ENCODE measurements around the gene MCHR1. TPM values are rescaled to one million over a fixed set of nuclear protein-coding genes. Genes with fewer than 3 reads are reported as not detected.
A peak's percentile ranks its signal among the peaks of the same experiment; 100 is the strongest.

MCHR1 gene
- total RNA-seq, 1 experiment from 2014 or later: 1.0 TPM

DNA sequence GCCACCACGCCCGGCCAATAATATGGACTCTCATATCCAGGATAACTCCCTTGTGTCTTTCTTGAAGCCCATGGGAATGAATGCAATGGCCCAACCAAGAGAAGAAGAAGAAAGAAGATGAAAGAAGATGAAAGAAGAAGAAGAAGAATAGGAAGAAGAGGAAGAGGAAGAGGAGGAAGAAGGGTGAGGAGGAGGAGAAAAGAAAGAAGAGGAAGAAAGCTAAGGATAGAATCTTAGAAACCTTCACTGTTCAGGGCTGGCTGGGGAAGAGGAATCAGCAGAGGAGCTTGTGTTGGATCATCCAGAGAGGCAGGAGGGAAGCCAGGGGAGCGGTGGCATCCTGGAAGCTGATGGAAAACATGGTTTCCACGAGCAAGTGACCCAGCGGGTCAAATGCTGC, 28.9 kb downstream of the MCHR1 start (continued):
- TF ChIP-seq ZNF281 (CRISPR knock-in tag; IDR thresholded peaks at IDR 0.05) (no peak), PREB (CRISPR knock-in tag; IDR thresholded peaks at IDR 0.05; ENCODE audit: borderline replicate concordance) (no peak)

DNA sequence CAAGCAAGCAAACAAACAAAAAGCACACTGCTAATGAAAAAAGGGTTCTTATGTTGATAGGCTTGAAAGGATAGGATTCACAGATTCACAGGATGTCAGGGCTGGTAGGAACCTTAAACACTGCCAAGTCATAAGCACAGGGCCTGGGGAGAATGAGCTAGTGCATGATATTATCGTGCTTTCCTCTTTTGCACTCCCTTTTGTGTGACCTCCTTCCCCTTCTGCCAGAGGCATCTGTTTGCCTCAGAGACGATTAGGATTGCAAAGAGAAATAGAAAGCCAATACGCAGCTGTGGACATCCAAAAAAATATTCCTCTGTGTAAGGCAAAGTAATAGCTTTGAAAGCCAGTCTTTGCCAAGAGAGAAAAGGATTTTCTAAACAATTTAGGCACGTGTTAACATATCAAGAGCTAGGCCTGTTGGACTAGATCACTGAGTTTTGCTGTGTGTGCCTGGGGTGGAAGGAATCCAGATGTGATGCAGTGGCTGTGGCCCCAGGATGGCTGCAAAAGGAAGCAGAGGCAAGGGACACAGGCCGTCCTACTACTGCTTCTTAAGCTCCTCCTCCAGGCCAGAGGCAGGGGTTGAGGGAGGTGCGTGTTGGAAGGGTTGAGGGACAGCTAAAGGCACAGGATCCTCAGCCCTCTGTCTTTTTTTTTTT, 30.6 kb downstream of the MCHR1 start:
- H3K36me3 Mint-ChIP-seq: peaks cover 8% of the 10 kb centered on the region
- peaks cover 9% of the 10 kb centered on the region; the same call in 1 of the 2 replicates for H3K27me3 Mint-ChIP-seq (ENCODE audit: low read depth)
- no peak overlapping the region; the same call in 1 of the 2 replicates for H3K27ac Mint-ChIP-seq

GRCh38 chr22:40712311-40712710, 33.0 kb downstream of the MCHR1 start:
- H3K36me3 Mint-ChIP-seq: peaks cover 3% of the 10 kb centered on the region
- peaks cover 8% of the 10 kb centered on the region for H3K9me3 Mint-ChIP-seq
- ATAC-seq: no peak
- ChIA-PET POLR2A (no interaction called here), CTCF (interaction anchor here (1.4 kb wide), 2 partner anchors 29 to 47 kb away, joined by 5 to 6 read pairs; no protein-coding TSS in a partner anchor)
- peaks cover 34% of the 10 kb centered on the region for H3K4me1 Mint-ChIP-seq
- TF ChIP-seq ZNF121 (CRISPR knock-in tag; IDR thresholded peaks at IDR 0.05) (0 out of 2 replicates have a peak, but pooled peaks have one; percentile 29), ZNF281 (CRISPR knock-in tag; IDR thresholded peaks at IDR 0.05) (no peak)
- H3K27ac Mint-ChIP-seq: no peak overlapping the region
- no peak for DNase-seq (ENCODE audit: low spot score)
- no peak overlapping the region for H3K4me3 Mint-ChIP-seq
- peaks cover 18% of the 10 kb centered on the region for H3K27me3 Mint-ChIP-seq (ENCODE audit: low read depth)

More for the DNA sequence above, 30.6 kb downstream of the MCHR1 start:
- TF ChIP-seq NR1H2 (CRISPR knock-in tag; IDR thresholded peaks at IDR 0.05) (no peak), JAZF1 (CRISPR knock-in tag; IDR thresholded peaks at IDR 0.05) (no peak), CREB1 (CRISPR knock-in tag; IDR thresholded peaks at IDR 0.05) (no peak), IRF1 (CRISPR knock-in tag; IDR thresholded peaks at IDR 0.05) (no peak), ZNF138 (CRISPR knock-in tag; conservative IDR thresholded peaks at IDR 0.05) (no peak), JUN (CRISPR knock-in tag; IDR thresholded peaks at IDR 0.05) (no peak)
- H3K4me3 Mint-ChIP-seq: no peak overlapping the region
- ATAC-seq (peak; percentile 40; the same call in 1 of the 2 replicates), DNase-seq (ENCODE audit: low spot score) (no peak)
- ChIA-PET CTCF (interaction anchor here (0.6 to 1.2 kb wide), 7 partner anchors 10 to 637 kb away, joined by 3 to 11 read pairs (median 4); no protein-coding TSS in a partner anchor), POLR2A (interaction anchor here (0.5 to 0.7 kb wide), 3 partner anchors 13 to 107 kb away, joined by 3 to 7 read pairs (median 7); no protein-coding TSS in a partner anchor)
- peaks cover 18% of the 10 kb centered on the region for H3K9me3 Mint-ChIP-seq
- H3K4me1 Mint-ChIP-seq: peaks cover 39% of the 10 kb centered on the region
